Ascending aorta (tissue), 2 donors: ENCODE data around the gene SELP. TPM values are rescaled to one million over a fixed set of nuclear protein-coding genes. Genes with fewer than 3 reads are reported as not detected.

Experiments
- DNase-seq, 2 donors: peaks; one replicate each; pipeline ENCODE4 v3.0.0-alpha.2; 2019; ENCODE audit warnings: low spot score in 2 of 2
- H3K27ac ChIP-seq, 2 donors: fragments of 200-600 bp; sonication (generic); one replicate each; pipeline ENCODE4 v1.5.1; 2016 to 2017; ENCODE audit warnings: mild to moderate bottlenecking in 1 of 2
- H3K27me3 ChIP-seq: fragments of 200-600 bp; sonication (generic); one replicate; pipeline ENCODE4 v1.5.1; 2017
- H3K36me3 ChIP-seq, 2 donors: fragments of 200-600 bp; sonication (generic); one replicate each; pipeline ENCODE4 v1.5.1; 2016
- H3K4me1 ChIP-seq, 2 donors: fragments of 200-600 bp; sonication (generic); one replicate each; pipeline ENCODE4 v1.5.1; 2016 to 2017; ENCODE audit warnings: mild to moderate bottlenecking in 1 of 2
- H3K4me3 ChIP-seq, 2 donors: fragments of 200-600 bp; sonication (generic); one replicate each; pipeline ENCODE4 v1.5.1; 2016 to 2017; ENCODE audit warnings: mild to moderate bottlenecking in 1 of 2
- H3K9me3 ChIP-seq, 2 donors: fragments of 200-600 bp; sonication (generic); one replicate each; pipeline ENCODE4 v1.5.1; 2016
- intact Hi-C: fragments of 100-400 bp; cut with DNase I; formaldehyde crosslinking; loops from one replicate; pipeline ENCODE4 v1.15.1; 2023
- total RNA-seq: library from RNA; depleted of rRNA; stranded (reverse); fragments of >200 nt; gene quantifications from one replicate; pipeline ENCODE4 v1.1.0, GENCODE V29; 2016
- TF ChIP-seq, protein P1 (sequence below), 3 experiments: fragments of 200-600 bp in 2 of 3; fragments of 450-650 bp in 1 of 3; sonication (generic) in 2 of 3; IDR thresholded peaks; one replicate each; pipeline ENCODE4 v1.5.1; 2016 to 2019; ENCODE audit warnings: antibody characterized with exemption in 3 of 3, mild to moderate bottlenecking in 1 of 3, moderate library complexity in 1 of 3

Gene SELP
- total RNA-seq, 1 donor from 2014 or later = 40.0 TPM

DNA sequence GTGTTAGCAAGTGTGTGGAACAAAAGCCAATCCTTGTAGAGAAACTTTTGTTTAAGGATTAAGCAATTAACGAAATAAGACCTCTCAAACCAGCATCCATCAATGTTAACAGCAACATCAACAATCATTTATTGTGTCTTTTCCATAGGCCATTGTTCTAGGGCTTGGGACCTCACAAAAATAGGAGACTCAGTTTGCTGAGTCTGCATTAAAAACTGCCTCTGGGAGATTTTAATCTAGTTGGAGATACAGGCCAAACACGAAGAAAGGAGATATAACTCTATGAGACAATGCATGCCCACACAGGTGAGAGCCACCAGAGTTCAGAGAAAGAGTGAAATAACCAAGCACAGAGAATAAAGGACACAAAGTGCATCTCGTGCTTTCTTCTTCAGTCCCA lies 14.4 kb upstream of the SELP start:
- no peaks in the 10 kb centered on the region for H3K4me1 ChIP-seq
- H3K36me3 ChIP-seq = no peaks in the 10 kb centered on the region
- no peak for DNase-seq
- TF ChIP-seq, protein P1, sequence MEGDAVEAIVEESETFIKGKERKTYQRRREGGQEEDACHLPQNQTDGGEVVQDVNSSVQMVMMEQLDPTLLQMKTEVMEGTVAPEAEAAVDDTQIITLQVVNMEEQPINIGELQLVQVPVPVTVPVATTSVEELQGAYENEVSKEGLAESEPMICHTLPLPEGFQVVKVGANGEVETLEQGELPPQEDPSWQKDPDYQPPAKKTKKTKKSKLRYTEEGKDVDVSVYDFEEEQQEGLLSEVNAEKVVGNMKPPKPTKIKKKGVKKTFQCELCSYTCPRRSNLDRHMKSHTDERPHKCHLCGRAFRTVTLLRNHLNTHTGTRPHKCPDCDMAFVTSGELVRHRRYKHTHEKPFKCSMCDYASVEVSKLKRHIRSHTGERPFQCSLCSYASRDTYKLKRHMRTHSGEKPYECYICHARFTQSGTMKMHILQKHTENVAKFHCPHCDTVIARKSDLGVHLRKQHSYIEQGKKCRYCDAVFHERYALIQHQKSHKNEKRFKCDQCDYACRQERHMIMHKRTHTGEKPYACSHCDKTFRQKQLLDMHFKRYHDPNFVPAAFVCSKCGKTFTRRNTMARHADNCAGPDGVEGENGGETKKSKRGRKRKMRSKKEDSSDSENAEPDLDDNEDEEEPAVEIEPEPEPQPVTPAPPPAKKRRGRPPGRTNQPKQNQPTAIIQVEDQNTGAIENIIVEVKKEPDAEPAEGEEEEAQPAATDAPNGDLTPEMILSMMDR (IDR thresholded peaks at IDR 0.05) = no peak
- no peak overlapping the region for H3K4me3 ChIP-seq
- no peaks in the 10 kb centered on the region for H3K27me3 ChIP-seq
- no peak overlapping the region for H3K27ac ChIP-seq
- H3K9me3 ChIP-seq = no peaks in the 10 kb centered on the region
- intact Hi-C loops = no loop called here

DNA sequence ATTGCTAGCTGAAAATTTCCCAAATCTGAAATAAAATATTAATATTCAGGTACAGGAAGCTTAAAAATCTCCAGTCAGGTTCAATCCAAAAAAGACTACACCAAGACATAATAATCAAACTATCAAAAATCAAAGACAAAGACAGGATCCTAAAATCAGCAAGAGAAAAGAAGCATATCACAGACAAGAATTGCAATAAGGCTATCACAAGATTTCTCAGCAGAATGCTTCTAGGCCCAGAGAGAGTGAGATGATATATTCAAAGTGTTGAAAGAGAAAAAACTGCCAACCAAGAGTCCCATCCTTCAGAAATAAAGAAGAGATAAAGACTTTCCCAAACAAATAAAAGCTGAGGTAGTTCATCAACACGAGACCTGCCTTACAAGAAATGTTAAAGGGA lies 5.0 kb upstream of the SELP start:
- no peak overlapping the region for H3K27ac ChIP-seq
- no peaks in the 10 kb centered on the region for H3K36me3 ChIP-seq
- TF ChIP-seq, protein P1 (IDR thresholded peaks at IDR 0.05) = no peak
- H3K9me3 ChIP-seq = peaks cover 4 to 26% of the 10 kb centered on the region in 2 donors
- no peak for DNase-seq
- intact Hi-C loops = no loop called here
- no peak overlapping the region for H3K4me3 ChIP-seq
- H3K27me3 ChIP-seq = no peaks in the 10 kb centered on the region
- H3K4me1 ChIP-seq = no peaks in the 10 kb centered on the region

DNA sequence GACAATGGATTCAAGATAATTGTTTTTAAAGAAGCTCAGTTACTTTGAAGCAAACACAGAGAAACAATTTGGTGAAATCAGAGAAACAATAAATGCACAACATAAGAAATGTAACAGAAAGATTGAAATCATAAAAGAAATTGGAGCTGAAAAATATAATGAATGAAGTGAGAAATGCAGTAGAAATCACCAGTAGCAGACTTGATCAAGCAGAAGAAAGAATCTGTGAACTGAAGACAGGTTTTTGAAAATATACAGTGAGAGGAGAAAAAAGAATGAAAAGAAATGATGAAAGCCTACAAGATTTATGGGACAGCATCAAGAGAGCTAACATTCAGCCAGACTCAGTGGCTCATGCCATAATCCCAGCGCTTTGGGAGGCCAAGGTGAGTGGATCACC lies 4.2 kb upstream of the SELP start:
- Histone ChIP-seq H3K27me3 (no peaks in the 10 kb centered on the region), H3K4me3 (no peak overlapping the region), H3K27ac (no peak overlapping the region), H3K36me3 (no peaks in the 10 kb centered on the region), H3K4me1 (no peaks in the 10 kb centered on the region), H3K9me3 (peaks cover 4 to 26% of the 10 kb centered on the region in 2 donors)
- intact Hi-C loops = no loop called here
- TF ChIP-seq, protein P1 (IDR thresholded peaks at IDR 0.05) = no peak
- DNase-seq = no peak

DNA sequence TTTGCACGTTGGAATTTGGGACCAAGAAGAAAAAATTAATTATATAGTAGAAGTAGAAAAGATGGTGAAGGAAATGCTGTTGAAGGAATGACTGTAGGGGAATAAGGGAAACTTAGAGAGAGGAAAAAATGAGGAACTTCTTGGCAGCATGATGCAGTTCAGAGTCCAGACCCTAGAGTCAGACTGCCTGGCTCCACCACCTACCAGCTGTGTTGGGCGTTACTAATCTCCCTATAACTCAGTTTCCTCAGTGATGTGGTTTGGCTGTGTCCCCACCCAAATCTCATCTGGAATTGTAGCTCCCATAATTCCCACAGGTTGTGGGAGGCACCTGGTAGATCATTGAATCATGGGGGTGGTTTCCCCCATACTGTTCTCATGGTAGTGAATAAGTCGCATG lies 1.3 kb upstream of the SELP start:
- H3K27me3 ChIP-seq = no peaks in the 10 kb centered on the region
- TF ChIP-seq, protein P1 (IDR thresholded peaks at IDR 0.05) = no peak
- intact Hi-C loops = no loop called here
- DNase-seq = no peak
- H3K36me3 ChIP-seq = no peaks in the 10 kb centered on the region
- H3K4me1 ChIP-seq = no peaks in the 10 kb centered on the region
- no peak overlapping the region for H3K4me3 ChIP-seq
- no peak overlapping the region for H3K27ac ChIP-seq
- peaks cover 4 to 19% of the 10 kb centered on the region in 2 donors for H3K9me3 ChIP-seq

DNA sequence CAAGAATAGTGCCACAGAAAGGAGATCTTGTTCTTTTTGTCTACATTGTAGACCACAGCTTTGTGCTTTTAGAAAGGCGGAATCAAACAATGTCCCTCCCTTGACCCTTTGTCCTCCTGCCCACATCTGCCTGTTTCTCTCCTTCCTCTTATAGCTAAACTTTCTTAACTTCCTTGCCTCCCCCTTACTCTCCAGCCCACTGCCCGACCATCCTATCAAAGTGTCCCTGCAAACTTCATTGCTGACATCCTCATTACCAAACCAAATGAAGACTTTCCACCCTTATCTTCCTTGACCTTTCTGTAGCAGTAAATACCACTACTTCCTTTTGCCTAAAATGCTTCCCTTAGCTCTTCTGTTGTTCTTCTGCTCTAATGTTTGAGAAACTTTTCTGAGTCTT lies 5.0 kb downstream of the SELP start:
- Histone ChIP-seq H3K27me3 (no peaks in the 10 kb centered on the region), H3K4me1 (no peaks in the 10 kb centered on the region), H3K4me3 (no peak overlapping the region), H3K36me3 (no peaks in the 10 kb centered on the region), H3K9me3 (no peaks in the 10 kb centered on the region), H3K27ac (no peak overlapping the region)
- intact Hi-C loops = no loop called here
- TF ChIP-seq, protein P1 (IDR thresholded peaks at IDR 0.05) = no peak
- DNase-seq = no peak

DNA sequence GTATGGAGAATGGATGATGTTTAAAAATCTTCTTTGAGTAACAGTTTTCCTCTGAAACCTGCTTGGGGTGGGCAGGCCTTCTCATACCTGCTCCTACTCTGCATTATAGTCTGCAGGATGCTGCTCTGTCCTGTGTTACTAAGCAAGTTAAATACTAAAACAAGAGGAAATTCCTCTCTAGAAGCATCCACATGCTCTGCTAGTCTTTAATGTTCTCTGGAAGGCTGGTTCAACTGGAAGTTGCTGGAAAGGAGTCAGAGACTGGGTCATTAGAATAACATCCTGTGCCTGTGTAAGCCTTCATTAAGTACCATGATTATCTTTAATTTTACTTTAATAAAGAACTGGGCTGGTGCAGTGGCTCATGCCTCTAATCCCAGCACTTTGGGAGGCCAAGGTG lies 5.8 kb downstream of the SELP start:
- intact Hi-C loops = no loop called here
- H3K27me3 ChIP-seq = no peaks in the 10 kb centered on the region
- H3K36me3 ChIP-seq = no peaks in the 10 kb centered on the region
- H3K27ac ChIP-seq = no peak overlapping the region
- no peaks in the 10 kb centered on the region for H3K9me3 ChIP-seq
- TF ChIP-seq, protein P1 (IDR thresholded peaks at IDR 0.05) = no peak
- DNase-seq = no peak
- no peak overlapping the region for H3K4me3 ChIP-seq
- no peaks in the 10 kb centered on the region for H3K4me1 ChIP-seq
